Subcutaneous adipose tissue (tissue), 4 donors: Measurements from ENCODE around the gene MBNL2. TPM values are rescaled to one million over a fixed set of nuclear protein-coding genes. Genes with fewer than 3 reads are reported as not detected.

Experiments
- CTCF ChIP-seq: fragments of 450-650 bp; IDR thresholded peaks from one replicate; pipeline ENCODE4 v1.5.1; 2016; ENCODE audit warnings: low read depth, mild to moderate bottlenecking, control low read depth, antibody characterized with exemption, moderate library complexity
- total RNA-seq, 4 donors: library from RNA; depleted of rRNA; stranded (reverse); fragments of >200 nt; gene quantifications; one replicate each; pipeline ENCODE4 v1.1.0, GENCODE V29; 2016

Gene MBNL2
- total RNA-seq, 4 donors from 2014 or later, result 83.9 to 141 (median 91.2) TPM

- TF ChIP-seq CTCF, result no peak
These were observed 26.1 kb downstream of the MBNL2 start for GRCh38 chr13:97248243-97248642.

GRCh38 chr13:97249093-97249795 lies 27.1 kb downstream of the MBNL2 start:
- no peak for TF ChIP-seq CTCF

- TF ChIP-seq CTCF, result no peak
These were observed 27.8 kb downstream of the MBNL2 start for GRCh38 chr13:97249796-97250495.

- no peak for TF ChIP-seq CTCF
These were observed 28.4 kb downstream of the MBNL2 start for GRCh38 chr13:97250560-97250959.

- no peak for TF ChIP-seq CTCF
These were observed 30.6 kb downstream of the MBNL2 start for GRCh38 chr13:97252735-97253134.

- TF ChIP-seq CTCF, result no peak
These were observed 31.6 kb downstream of the MBNL2 start for GRCh38 chr13:97253581-97254293.

- no peak for TF ChIP-seq CTCF
These were observed 32.7 kb downstream of the MBNL2 start for GRCh38 chr13:97254816-97255215.
